IMR-90 (cell line): Measurements from ENCODE around the gene NUDCD2. TPM values are rescaled to one million over a fixed set of nuclear protein-coding genes. Genes with fewer than 3 reads are reported as not detected.
"Not testable (repeated sequence)": the region's sequence is repeated elsewhere in the genome, so short reads cannot be mapped to it uniquely, and the experiment has no call there.

Experiments used
- ATAC-seq: fragments of 200-7000 bp; cut with Tn5 transposase; 2 replicates; pipeline ENCODE4 v1.9.1; 2020; ENCODE audit warnings: low read depth, mild to moderate bottlenecking, moderate library complexity
- BruUV-seq: library from RNA; stranded (reverse); fragments of 400-500 nt; replicated peaks from 2 replicates; lab custom pipeline; 2021; lab: Mats Ljungman, UMichigan
- CTCF ChIA-PET: fragments of 300-600 bp; formaldehyde crosslinking; extraction: SDS; loops from one replicate; lab custom pipeline; 2021; ENCODE audit warnings: antibody characterized with exemption; lab: Yijun Ruan, JAX
- POLR2A ChIA-PET: fragments of 300-600 bp; sonication (Branson Sonifier 250); formaldehyde crosslinking; loops from one replicate; lab custom pipeline; 2022; ENCODE audit warnings: antibody characterized with exemption; ENCODE audit not compliant: unreplicated experiment; lab: Charles Lee
- DNase-seq: peaks from one replicate; pipeline ENCODE4 v3.0.0; 2013
- H2AFZ ChIP-seq: replicated peaks from 2 replicates; pipeline ENCODE3; 2013; ENCODE audit warnings: low read length, mild to moderate bottlenecking; ENCODE audit not compliant: poor library complexity
- H2AK5ac ChIP-seq: 2 replicates; pipeline ENCODE4 v1.6.1; 2013; ENCODE audit warnings: low read depth, low read length, inconsistent platforms
- H2AK9ac ChIP-seq: replicated peaks from 2 replicates; pipeline ENCODE3; 2013; ENCODE audit warnings: mild to moderate bottlenecking, low read depth, low read length, moderate library complexity; ENCODE audit not compliant: poor library complexity
- H2BK120ac ChIP-seq: 2 replicates; pipeline ENCODE4 v1.6.1; 2013; ENCODE audit warnings: low read depth, low read length, inconsistent platforms
- H2BK15ac ChIP-seq: 3 replicates; pipeline ENCODE4 v1.6.1; 2013; ENCODE audit warnings: low read depth, low read length, inconsistent platforms
- H2BK20ac ChIP-seq: 2 replicates; pipeline ENCODE4 v1.6.1; 2013; ENCODE audit warnings: low read depth, mild to moderate bottlenecking, inconsistent platforms, low read length, moderate library complexity
- H2BK5ac ChIP-seq: 2 replicates; pipeline ENCODE4 v1.6.1; 2013; ENCODE audit warnings: mild to moderate bottlenecking, low read depth, low read length, inconsistent platforms; ENCODE audit not compliant: poor library complexity, severe bottlenecking
- H3K14ac ChIP-seq: replicated peaks from 2 replicates; pipeline ENCODE4 v1.6.1; 2013; ENCODE audit warnings: low read depth, low read length, inconsistent platforms
- H3K18ac ChIP-seq: 2 replicates; pipeline ENCODE4 v1.6.1; 2013; ENCODE audit warnings: low read depth, low read length, control low read depth
- H3K23ac ChIP-seq: 2 replicates; pipeline ENCODE4 v1.6.1; 2013; ENCODE audit warnings: low read depth, low read length, inconsistent platforms
- H3K27ac ChIP-seq: 2 replicates; pipeline ENCODE4 v1.5.1; 2013; ENCODE audit warnings: mild to moderate bottlenecking, control low read depth, low read length; ENCODE audit not compliant: insufficient read depth
- H3K27me3 ChIP-seq: 2 replicates; pipeline ENCODE4 v1.6.1; 2013; ENCODE audit warnings: low read length; ENCODE audit not compliant: control insufficient read depth, insufficient read depth
- H3K36me3 ChIP-seq: 2 replicates; pipeline ENCODE4 v1.6.1; 2013; ENCODE audit warnings: low read length, mixed read lengths; ENCODE audit not compliant: control insufficient read depth, insufficient read depth
- H3K4ac ChIP-seq: 2 replicates; pipeline ENCODE4 v1.6.1; 2013; ENCODE audit warnings: low read depth, low read length, inconsistent platforms
- H3K4me1 ChIP-seq: 2 replicates; pipeline ENCODE4 v1.6.1; 2013; ENCODE audit warnings: low read length, mixed read lengths; ENCODE audit not compliant: control insufficient read depth, insufficient read depth
- H3K4me2 ChIP-seq: 2 replicates; pipeline ENCODE4 v1.6.1; 2013; ENCODE audit warnings: low read depth, mild to moderate bottlenecking, control low read depth, low read length, moderate library complexity
- H3K4me3 ChIP-seq: 2 replicates; pipeline ENCODE4 v1.5.1; 2013; ENCODE audit warnings: low read depth, mild to moderate bottlenecking, control low read depth, low read length, moderate library complexity; ENCODE audit not compliant: insufficient read depth
- H3K56ac ChIP-seq: 2 replicates; pipeline ENCODE4 v1.6.1; 2013; ENCODE audit warnings: low read length, inconsistent platforms; ENCODE audit not compliant: insufficient read depth; ENCODE audit errors: extremely low read depth
- H3K79me1 ChIP-seq, 2 experiments: 2 replicates each; pipeline ENCODE4 v1.6.1; 2013; ENCODE audit warnings: low read length in 2 of 2, inconsistent platforms in 1 of 2, low read depth in 1 of 2
- H3K9ac ChIP-seq: 2 replicates; pipeline ENCODE4 v1.6.1; 2013; ENCODE audit warnings: low read depth, low read length, control low read depth
- H3K9me1 ChIP-seq: 2 replicates; pipeline ENCODE4 v1.6.1; 2013; ENCODE audit warnings: low read length, inconsistent platforms; ENCODE audit not compliant: insufficient read depth
- H3K9me3 ChIP-seq: 2 replicates; pipeline ENCODE4 v1.6.1; 2013; ENCODE audit warnings: low read length; ENCODE audit not compliant: control insufficient read depth, insufficient read depth
- H4K20me1 ChIP-seq: 2 replicates; pipeline ENCODE4 v1.6.1; 2013; ENCODE audit warnings: low read length, inconsistent platforms; ENCODE audit not compliant: insufficient read depth
- H4K5ac ChIP-seq: 2 replicates; pipeline ENCODE4 v1.6.1; 2013; ENCODE audit warnings: mild to moderate bottlenecking, low read depth, low read length, control low read depth
- H4K8ac ChIP-seq, 2 experiments: 2 replicates each; pipeline ENCODE4 v1.6.1; 2013; ENCODE audit warnings: low read depth in 2 of 2, low read length in 2 of 2, control low read depth in 1 of 2, inconsistent platforms in 1 of 2
- H4K91ac ChIP-seq: 2 replicates; pipeline ENCODE4 v1.6.1; 2013; ENCODE audit warnings: low read depth, low read length, inconsistent platforms; ENCODE audit not compliant: insufficient read depth
- WGBS, 2 experiments: methylation state at CpG; one replicate each; pipeline versions ENCODE4 v1.1.5 to v1.1.7; 2013; ENCODE audit warnings: missing lambda C conversion rate in 2 of 2; ENCODE audit not compliant: insufficient read length in 1 of 2; ENCODE audit errors: extremely low coverage in 2 of 2; 5-methylcytosine and 5-hydroxymethylcytosine counted together
- dilution Hi-C: fragments of 300-500 bp; cut with HindIII; formaldehyde crosslinking; loops from one replicate; pipeline ENCODE4 v1.14.3; 2018; ENCODE audit warnings: low sequenced_read_pairs; ENCODE audit not compliant: unreplicated experiment
- in situ Hi-C: fragments of 300-500 bp; cut with MboI; formaldehyde crosslinking; loops from 3 replicates; pipeline ENCODE4 v1.14.3; 2019; ENCODE audit warnings: low sequenced_read_pairs, inconsistent platforms, mixed read lengths
- intact Hi-C: fragments of 100-400 bp; cut with micrococcal nuclease; formaldehyde crosslinking; loops from 2 replicates; pipeline ENCODE4 v1.10.0; 2022
- polyA plus RNA-seq, 3 experiments: library from polyadenylated mRNA; depleted of rRNA; stranded (reverse); fragments of >200 nt; gene quantifications; 2 replicates each; pipeline ENCODE4 v1.2.3, GENCODE V29; 2012; ENCODE audit warnings: low replicate concordance in 1 of 3
- total RNA-seq: library from RNA; depleted of rRNA; stranded (reverse); fragments of >200 nt; gene quantifications from 2 replicates; pipeline ENCODE4 v1.2.3, GENCODE V29; 2012

The NUDCD2 gene
- total and polyA plus RNA-seq, 2 of the 4 experiments (the other 2 are of a cell fraction), result 3.0 to 3.5 TPM

DNA sequence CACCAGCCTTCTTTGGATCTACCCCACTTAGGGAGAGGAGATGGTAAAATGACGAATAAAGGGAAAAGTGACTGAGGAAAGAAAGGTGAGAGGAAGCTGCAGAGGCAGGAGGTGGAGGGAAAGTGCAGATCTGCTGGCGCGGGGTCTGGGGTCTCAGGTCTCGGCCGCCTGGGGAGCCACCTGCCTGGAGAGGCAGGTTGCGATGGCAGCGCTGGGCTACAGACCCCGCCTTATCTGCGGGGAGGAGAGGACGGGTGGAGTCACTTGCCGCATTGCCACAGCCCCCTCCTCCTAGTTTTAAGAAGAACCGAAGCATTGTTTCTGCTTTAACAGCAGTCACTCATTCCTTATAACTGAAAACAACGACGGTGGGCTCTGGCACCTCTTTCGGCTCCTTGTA lies 44.2 kb downstream of the NUDCD2 start:
- ATAC-seq, H3K9me3 ChIP-seq, H3K4ac ChIP-seq, H2AFZ ChIP-seq, H2BK5ac ChIP-seq, intact Hi-C loops, BruUV-seq, H3K9me1 ChIP-seq, dilution Hi-C loops, POLR2A ChIA-PET, H3K36me3 ChIP-seq, H2BK120ac ChIP-seq, H3K79me1 ChIP-seq, H3K9ac ChIP-seq, H3K27me3 ChIP-seq, H3K18ac ChIP-seq, H3K56ac ChIP-seq, H2AK9ac ChIP-seq, H2BK20ac ChIP-seq, H2BK15ac ChIP-seq, H3K14ac ChIP-seq, H2AK5ac ChIP-seq, H3K4me3 ChIP-seq, H3K27ac ChIP-seq, DNase-seq, in situ Hi-C loops, H3K4me1 ChIP-seq, H3K4me2 ChIP-seq, H4K91ac ChIP-seq, H4K5ac ChIP-seq, CTCF ChIA-PET, H4K20me1 ChIP-seq, H4K8ac ChIP-seq, H3K23ac ChIP-seq: not testable (repeated sequence)
- WGBS, 2 experiments, result no CpG with 5 or more reads among the region's 15 CpGs
